GM19467 (cell line): ENCODE results near the gene SHISA7.
A peak's percentile ranks its signal among the peaks of the same experiment; 100 is the strongest.

ENCODE experiments used
- ATAC-seq: cut with Tn5 transposase; IDR thresholded peaks from one replicate; pipeline ENCODE4 v1.9.1; 2021; ENCODE audit warnings: mild to moderate bottlenecking, moderate library complexity; ENCODE audit not compliant: unreplicated experiment

The SHISA7 gene

DNA sequence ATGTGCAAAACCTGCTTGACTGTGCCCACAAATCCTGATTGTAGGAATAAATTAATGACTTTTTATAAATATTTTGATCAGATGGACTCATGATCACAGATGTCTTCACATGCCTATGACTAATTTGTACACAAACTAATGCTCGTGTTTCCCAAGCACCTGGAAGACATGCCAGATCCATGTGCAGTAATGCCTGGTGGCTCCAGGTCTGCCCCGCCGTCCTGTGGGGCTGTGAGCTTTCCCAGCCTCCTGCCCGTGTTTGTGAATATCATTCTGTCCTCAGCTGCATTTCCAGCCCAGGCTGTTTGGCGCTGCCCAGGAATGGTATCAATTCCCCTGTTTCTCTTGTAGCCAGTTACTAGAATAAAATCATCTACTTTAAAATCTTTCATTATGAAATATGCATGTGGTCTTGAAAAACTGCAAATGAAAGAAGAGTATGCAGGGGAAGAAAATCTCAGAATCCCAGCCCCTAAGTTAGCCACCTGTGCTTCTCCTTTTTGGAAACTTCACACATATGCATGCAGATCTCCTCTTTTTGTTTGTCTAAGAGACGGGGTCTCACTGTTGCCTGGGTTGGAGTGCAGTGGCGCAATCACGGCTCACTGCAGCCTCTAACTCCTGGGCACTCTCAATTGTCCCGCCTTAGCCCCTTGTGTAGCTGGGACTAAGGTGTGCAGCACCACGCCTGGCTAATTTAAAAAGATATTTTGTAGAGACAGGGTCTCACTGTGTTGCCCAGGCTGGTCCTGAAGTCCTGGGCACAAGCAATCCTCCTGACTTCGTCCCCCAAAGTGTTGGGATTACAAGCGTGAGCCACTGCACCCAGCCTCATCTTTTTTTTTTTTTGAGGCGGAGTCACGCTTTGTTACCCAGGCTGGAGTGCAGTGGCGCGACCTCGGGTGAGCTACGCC lies 51.1 kb downstream of the SHISA7 start:
- ATAC-seq, result no peak

DNA sequence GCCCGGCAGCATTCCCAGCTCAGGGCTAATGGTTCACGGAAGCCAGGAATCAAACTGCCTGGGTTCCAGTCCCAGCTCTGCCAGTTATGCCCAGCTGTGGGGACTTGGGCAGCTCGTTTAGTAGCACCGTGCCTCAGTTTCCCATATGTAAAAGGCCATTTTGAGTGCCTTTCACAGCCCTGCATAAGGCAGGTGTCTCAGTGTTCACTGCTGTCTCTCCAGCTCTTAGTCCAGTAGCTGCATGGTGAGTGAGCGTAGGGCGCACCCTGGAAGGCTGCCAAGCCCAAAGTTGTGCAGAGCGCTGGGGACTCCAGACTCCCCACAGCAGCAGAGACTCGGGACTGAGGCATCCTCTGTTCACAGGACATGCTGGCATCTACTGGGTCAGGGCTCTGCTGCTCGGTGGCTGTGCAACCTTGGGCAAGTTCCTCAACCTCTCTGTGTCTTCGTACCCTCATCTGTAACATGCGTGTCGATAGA lies 51.9 kb downstream of the SHISA7 start:
- ATAC-seq, result no peak

DNA sequence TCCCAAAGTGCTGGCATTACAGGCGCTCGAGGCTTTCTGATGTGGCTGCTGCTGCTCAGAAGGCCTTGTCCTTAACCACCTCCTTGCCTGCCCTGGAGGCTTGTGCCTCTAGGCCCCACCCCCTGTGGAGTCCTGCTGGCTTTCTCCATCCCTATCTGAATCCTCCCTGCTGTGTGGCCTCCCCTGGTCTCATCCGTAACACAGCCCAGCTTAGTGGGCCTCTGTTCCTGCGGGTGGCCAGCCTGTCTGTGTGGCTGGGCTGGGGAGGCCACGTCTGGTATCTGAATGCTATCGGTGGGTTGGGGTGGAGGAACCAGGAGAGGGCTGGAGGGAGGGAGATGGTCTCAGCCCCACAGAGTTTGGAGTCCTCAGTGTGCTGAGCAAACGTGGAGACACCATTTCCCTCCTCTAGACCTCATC lies 52.6 kb downstream of the SHISA7 start:
- no peak for ATAC-seq

DNA sequence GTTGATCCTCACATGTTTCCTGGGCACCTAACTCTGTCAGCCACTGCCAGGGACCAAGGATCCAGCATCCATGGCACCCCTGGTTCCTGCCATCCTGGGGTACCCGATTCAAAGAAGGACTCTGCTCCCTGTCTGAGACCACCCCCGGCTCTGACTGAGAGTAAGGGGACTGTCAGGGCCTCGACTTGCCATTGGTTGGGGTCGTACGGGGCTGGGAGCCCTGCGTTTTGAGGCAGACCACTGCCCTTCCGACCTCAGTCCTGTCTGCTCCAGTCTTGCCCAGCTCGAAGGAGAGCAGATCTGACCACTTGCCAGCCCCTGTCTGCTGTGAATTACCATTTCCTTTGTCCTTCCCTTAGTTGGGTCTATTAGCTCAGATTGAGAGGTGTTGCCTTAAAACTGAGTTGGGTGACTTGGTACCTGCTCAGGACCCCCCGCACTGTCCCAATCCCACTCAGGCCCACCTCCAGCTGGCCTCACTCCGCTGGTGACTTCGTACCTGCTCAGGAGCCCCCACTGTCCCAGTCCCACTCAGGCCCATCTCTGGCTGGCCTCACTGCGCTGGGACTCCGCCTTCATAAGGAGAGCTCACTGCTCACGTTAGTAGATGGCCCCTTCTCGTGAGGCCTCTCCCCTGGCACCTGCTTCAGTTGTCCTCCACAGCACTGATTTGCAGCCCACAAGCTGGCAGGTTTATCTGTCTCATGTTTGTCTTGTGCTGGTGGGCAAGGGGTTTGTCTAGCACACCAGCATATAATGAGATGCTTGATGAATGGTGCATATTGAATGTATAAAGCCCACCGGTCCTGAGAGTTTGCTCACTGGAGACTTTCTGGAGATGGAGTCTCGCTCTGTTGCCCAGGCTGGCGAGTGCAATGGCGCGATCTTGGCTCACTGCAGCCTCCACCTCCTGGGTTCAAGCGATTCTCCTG lies 53.4 kb downstream of the SHISA7 start:
- no peak for ATAC-seq

DNA sequence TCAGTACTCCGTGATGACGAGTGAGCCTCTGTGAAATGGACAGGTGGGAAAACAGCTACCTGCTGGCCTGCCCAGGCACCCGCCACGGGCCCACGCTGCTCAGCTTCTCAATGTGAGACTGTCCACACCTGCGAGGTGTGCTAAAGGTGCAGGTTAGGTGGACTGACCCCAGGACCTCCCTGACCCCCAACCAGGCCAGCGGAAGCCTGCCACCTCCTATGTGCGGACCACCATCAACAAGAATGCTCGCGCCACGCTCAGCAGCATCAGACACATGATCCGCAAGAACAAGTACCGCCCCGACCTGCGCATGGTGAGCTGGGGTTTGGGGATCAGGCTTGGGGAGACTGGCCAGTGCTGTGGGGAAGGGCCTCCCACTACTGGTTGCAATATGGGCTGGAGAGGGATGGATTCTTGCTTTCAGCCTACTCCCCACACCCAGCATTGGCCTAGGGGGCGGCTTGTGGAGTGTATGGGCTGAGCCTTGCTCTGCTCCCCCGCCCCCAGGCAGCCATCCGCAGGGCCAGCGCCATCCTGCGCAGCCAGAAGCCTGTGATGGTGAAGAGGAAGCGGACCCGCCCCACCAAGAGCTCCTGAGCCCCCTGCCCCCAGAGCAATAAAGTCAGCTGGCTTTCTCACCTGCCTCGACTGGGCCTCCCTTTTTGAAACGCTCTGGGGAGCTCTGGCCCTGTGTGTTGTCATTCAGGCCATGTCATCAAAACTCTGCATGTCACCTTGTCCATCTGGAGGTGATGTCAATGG lies 55.2 kb downstream of the SHISA7 start:
- no peak for ATAC-seq

DNA sequence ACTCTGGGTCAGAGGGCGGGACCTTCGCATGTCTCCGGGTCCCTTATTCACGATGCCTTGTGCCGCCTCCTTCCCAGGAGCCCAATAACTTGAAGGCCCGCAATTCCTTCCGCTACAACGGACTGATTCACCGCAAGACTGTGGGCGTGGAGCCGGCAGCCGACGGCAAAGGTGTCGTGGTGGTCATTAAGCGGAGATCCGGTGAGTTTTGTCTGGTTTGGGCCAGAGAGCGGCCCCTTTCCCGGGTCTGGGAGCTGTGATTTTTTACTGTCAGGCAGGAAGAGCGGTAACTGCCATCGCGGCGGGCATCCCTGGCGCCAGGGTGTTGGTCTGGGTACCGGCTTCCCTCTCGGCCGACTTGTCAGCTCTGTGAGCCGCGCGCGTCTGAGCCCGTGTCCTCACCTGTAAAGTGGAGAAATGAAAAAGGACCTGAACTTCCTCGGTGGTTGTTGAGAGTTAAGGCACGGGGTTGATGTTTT lies 56.6 kb downstream of the SHISA7 start:
- no peak for ATAC-seq

DNA sequence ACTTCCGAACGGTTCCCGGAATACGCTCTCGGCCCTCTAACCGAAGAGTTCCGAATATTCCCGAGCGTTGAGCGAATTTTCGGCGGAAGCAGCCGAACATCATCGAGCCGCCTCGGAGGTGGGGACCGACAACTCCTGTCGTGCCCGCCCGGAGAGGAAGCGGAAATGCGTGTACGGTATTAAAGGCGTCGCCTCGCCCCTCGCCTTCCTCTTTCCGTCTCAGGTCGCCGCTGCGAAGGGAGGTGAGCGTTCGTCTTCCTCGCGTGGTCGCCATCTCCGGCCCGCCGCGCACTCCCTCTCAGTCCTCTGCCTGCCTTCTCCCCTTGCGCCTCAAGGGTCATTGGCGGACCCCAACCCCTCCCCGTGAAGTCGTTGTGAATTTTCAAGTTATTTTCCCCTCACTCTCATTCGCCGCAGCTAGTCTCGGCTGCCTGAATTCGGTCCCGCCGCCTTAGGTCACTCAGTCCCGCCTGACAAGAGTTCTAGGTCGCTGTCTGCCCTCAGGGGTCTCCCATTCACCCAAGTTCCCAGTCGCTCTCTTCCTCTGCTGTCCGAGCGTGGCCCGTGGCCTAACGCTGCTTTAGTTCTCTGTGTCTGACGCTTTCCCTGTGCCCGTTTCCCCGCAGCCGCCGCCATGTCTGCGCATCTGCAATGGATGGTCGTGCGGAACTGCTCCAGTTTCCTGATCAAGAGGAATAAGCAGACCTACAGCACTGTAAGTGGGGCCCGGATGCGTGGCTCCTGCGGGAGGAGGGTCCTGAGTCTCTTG lies 57.2 kb downstream of the SHISA7 start, which contains the start of gene RPL28:
Gene RPL28, plus strand, starts transcription at position 209 of the 769 bp plus-strand sequence. Its CDS starts 426 bp downstream, at position 635.
- ATAC-seq, result peak; percentile 68

DNA sequence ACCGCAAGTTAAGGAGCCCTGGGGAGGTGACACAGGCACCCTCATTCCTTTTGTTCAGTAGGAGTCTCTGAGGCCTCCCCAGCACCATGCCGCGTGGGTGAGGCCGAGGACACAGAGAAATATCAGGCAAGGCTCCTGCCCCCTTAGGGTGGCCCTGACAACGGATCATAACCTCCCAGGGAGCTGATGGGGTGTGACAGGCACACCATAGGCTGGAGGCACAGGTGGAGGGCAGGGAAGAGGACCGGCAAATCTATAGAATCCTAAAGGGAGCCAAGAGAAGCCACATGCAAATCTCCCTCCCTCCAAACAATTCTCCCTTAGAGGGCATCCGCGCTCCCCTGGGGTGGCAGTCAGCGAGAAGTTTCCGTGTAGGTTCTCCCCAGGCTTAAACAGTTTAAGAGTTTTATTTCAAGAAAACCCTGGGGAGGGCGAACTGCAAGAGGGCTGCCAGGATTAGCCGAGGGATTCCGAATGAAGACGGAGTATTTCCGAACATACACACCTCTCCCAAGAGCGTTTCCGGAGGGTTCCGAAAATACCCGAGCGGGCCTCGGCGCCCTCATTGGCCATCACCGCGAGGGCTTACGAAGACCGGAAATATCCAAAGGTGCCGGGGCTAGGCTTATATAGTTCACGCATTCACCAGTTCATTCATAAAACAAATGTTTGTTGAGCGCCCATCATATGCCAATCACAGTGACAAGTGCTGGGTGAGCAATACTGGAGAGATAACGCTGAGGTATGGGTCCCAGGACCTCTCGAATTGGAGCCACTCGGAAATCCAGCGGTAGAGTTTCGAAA lies 58.0 kb downstream of the SHISA7 start:
- ATAC-seq, result peak; percentile 50

DNA sequence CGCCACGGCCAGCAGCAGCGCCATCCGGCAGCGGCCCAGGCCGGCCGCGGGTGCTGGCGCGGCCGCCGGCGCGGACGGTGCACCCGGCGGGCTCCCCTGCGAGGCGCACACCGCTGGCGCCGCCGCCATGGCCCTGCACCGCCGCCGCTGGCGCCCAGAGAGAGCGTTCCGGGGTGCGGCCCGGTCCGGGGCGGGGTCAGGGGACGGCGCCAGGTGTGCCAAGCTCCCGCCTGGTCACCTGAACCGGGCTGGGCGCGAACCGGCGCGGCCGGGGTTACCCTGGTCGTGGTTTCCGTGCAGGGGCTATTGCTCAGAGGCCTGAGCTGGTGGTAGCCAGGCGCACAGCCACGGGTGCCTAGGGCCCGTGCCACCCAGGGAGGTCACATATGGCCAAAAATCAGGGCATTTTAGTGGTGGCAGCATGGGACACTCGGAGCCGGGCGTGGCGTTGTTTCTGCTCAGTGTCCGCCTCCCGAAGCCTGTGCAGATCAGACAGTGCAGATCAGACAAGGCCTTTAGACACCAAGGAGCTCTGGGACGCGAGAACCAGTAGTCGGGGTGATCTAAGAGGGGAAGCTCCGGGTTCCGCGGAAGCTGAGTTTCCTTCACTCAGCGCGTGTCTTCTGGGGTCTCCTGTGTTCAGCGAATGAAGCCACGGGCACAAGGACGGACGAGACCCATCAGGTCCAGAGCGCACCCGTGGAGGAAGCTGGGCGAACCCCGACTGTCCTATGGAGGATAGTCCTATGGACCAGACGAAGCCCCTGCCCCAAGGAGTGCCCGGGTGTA lies 58.8 kb downstream of the SHISA7 start, which contains the start of gene TMEM238:
Gene TMEM238, minus strand, starts transcription at position 162 of the 789 bp plus-strand sequence. Its CDS starts 33 bp downstream, at position 129.
- no peak for ATAC-seq

DNA sequence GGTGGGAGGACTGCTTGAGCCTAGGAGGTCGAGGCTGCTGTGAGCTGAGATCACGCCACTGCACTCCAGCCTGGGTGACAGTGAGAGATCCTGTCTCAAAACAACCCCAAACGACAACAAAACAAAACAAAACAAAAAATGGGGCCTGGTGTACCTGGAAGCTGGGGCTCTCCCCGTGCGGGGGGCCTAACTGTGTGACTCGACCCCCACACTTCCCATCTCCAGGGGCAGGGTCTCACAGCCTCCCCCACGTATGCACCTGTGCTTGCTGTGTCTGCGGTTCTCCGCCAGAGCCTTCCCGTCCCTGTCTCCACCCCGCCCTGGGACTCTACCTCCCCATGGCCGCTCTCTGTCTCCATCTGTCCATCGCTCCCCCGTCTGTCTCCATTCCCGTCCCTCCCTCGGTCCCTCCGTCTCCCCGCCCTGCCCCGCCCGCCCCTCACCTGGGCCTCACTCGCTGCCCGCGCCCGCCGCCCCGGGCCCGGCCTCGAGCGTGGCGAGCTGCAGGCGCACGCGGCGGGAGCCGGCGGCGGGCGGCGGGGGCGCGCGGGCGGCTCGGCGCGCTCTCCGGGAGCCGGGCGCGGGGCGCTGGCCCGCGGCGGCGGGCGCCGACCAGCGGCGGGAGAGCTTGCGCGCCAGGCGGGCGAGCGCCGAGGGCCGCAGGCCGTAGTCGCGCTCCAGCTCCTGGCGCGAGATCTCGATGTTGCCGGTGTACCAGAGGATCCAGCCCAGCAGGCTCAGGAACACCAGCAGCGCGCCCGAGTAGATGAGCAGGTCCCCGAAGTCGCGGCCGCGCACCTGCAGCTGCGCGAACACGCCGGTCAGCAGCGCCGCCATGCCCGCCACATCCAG lies 59.6 kb downstream of the SHISA7 start:
- ATAC-seq, result no peak

DNA sequence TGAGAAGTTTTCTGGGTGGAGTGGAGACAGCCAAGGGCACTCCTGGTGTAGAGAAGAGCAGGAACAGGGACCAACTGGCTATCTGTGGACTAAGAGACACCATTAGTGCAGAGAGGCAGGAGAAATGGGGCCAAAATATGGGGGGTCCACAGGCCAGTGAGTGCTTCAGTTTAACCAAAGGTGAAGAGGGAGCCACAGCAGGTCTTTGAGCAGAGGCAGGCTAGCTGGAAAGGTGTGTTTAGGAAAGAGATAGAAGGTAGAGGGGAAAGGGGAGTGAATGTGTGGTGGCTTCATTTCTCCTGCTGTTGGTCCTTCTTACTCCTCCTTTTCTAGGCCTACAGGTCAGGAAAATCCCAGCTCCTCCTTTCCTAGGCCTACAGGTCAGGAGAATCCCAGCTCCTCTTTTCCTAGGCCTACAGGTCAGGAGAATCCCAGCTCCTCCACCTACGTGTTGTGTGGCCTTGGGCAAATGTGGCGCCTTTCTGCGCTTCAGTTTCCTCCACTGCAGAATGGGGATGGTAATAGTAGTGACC lies 60.5 kb downstream of the SHISA7 start:
- no peak for ATAC-seq

DNA sequence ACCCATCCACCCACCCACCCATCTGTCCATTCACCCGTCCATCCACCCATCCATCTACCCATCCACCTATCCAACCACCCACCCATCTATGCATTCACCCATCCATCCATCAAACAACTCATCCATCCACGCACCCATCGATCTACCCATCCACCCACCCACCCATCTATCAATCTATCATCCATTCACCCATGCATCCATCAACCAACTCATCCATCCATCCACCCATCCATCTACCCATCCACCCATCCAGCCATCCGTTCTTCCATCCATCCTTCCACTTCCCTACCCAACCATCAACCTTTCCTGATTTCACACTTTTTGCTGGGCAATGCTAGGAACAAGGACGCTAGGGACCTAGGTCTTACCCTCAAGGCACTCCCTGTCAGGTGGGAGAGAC lies 61.1 kb downstream of the SHISA7 start:
- ATAC-seq, result no peak

DNA sequence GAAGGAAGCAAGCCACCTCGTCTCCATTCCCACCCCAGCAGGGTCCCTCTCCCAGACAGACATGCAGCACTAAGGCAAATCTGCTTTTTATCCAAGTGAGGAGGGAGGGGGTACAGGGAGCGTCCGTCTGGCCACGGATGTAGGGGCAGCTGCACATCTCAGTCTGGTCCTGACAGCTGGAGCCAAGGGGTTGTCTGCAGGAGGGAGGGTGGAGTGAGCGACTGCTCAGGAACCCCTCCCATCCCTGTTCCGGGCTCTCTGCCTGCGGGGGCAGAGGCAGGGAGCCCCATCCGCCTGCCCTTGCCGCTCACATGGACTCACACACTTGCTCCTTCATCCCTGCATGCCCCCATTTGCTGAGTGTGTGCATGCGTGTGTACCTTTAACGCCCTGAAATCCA lies 63.9 kb downstream of the SHISA7 start:
- ATAC-seq, result no peak
